Measurements from ENCODE around the gene FBN1. TPM values are rescaled to one million over a fixed set of nuclear protein-coding genes. Genes with fewer than 3 reads are reported as not detected.

FBN1 gene
- polyA plus RNA-seq, 6 donors from 2014 or later, result 0.03 TPM; not detected in 5

GRCh38 chr15:48395521-48396011 lies 249.9 kb downstream of the FBN1 start:
- Mint-ChIP-seq H3K9me3 (peaks cover 0 to 2% (median 0%) of the 10 kb centered on the region in 7 donors), H3K36me3 (no peaks in the 10 kb centered on the region), H3K27ac (no peak overlapping the region), H3K27me3 (peaks cover 6 to 11% (median 6%) of the 10 kb centered on the region in 3 donors), H3K4me1 (no peaks in the 10 kb centered on the region), H3K4me3 (no peak overlapping the region)
- no peak for DNase-seq
- ATAC-seq (ENCODE audit: low read depth in 2 of 2), result no peak

GRCh38 chr15:48394970-48395369 lies 250.5 kb downstream of the FBN1 start:
- H3K36me3 Mint-ChIP-seq, result no peaks in the 10 kb centered on the region
- H3K4me1 Mint-ChIP-seq, result no peaks in the 10 kb centered on the region
- no peak for DNase-seq
- no peak for ATAC-seq (ENCODE audit: low read depth in 2 of 2)
- no peak overlapping the region for H3K27ac Mint-ChIP-seq
- peaks cover 0 to 2% (median 0%) of the 10 kb centered on the region in 7 donors for H3K9me3 Mint-ChIP-seq
- H3K27me3 Mint-ChIP-seq, result peaks cover 6 to 11% (median 6%) of the 10 kb centered on the region in 3 donors
- no peak overlapping the region for H3K4me3 Mint-ChIP-seq

GRCh38 chr15:48393645-48394506 lies 251.6 kb downstream of the FBN1 start:
- peaks cover 4 to 11% (median 6%) of the 10 kb centered on the region in 3 donors for H3K27me3 Mint-ChIP-seq
- no peak overlapping the region for H3K4me3 Mint-ChIP-seq
- no peak overlapping the region for H3K27ac Mint-ChIP-seq
- ATAC-seq (ENCODE audit: low read depth in 2 of 2), result no peak
- H3K9me3 Mint-ChIP-seq, result peaks cover 0 to 2% (median 0%) of the 10 kb centered on the region in 7 donors
- H3K36me3 Mint-ChIP-seq, result no peaks in the 10 kb centered on the region
- H3K4me1 Mint-ChIP-seq, result no peaks in the 10 kb centered on the region
- no peak for DNase-seq

- Mint-ChIP-seq H3K27ac (no peak overlapping the region), H3K4me3 (no peak overlapping the region), H3K9me3 (no peaks in the 10 kb centered on the region), H3K36me3 (no peaks in the 10 kb centered on the region), H3K4me1 (no peaks in the 10 kb centered on the region), H3K27me3 (peaks cover 0 to 11% (median 0%) of the 10 kb centered on the region in 3 donors)
- ATAC-seq (ENCODE audit: low read depth in 2 of 2) (no peak), DNase-seq (no peak)
These were observed 253.2 kb downstream of the FBN1 start for GRCh38 chr15:48392356-48392755.

GRCh38 chr15:48391950-48392349 lies 253.6 kb downstream of the FBN1 start:
- DNase-seq (no peak), ATAC-seq (ENCODE audit: low read depth in 2 of 2) (no peak)
- Mint-ChIP-seq H3K27me3 (peaks cover 0 to 11% (median 0%) of the 10 kb centered on the region in 3 donors), H3K36me3 (no peaks in the 10 kb centered on the region), H3K4me3 (no peak overlapping the region), H3K9me3 (no peaks in the 10 kb centered on the region), H3K27ac (no peak overlapping the region), H3K4me1 (no peaks in the 10 kb centered on the region)

GRCh38 chr15:48389691-48390143 lies 255.8 kb downstream of the FBN1 start:
- Mint-ChIP-seq H3K36me3 (no peaks in the 10 kb centered on the region), H3K27me3 (peaks cover 0 to 11% (median 3%) of the 10 kb centered on the region in 3 donors), H3K4me3 (no peak overlapping the region), H3K27ac (no peak overlapping the region), H3K4me1 (no peaks in the 10 kb centered on the region), H3K9me3 (no peaks in the 10 kb centered on the region)
- ATAC-seq (ENCODE audit: low read depth in 2 of 2) (no peak), DNase-seq (no peak)

- Mint-ChIP-seq H3K4me3 (no peak overlapping the region), H3K4me1 (no peaks in the 10 kb centered on the region), H3K27ac (no peak overlapping the region), H3K36me3 (no peaks in the 10 kb centered on the region), H3K9me3 (no peaks in the 10 kb centered on the region), H3K27me3 (peaks cover 0 to 11% (median 3%) of the 10 kb centered on the region in 3 donors)
- DNase-seq (no peak), ATAC-seq (ENCODE audit: low read depth in 2 of 2) (no peak)
These were observed 256.6 kb downstream of the FBN1 start for GRCh38 chr15:48388910-48389309.

GRCh38 chr15:48388016-48388851 lies 257.3 kb downstream of the FBN1 start:
- H3K4me1 Mint-ChIP-seq, result no peaks in the 10 kb centered on the region
- no peak overlapping the region for H3K4me3 Mint-ChIP-seq
- H3K9me3 Mint-ChIP-seq, result no peaks in the 10 kb centered on the region
- ATAC-seq (ENCODE audit: low read depth in 2 of 2), result no peak
- no peak for DNase-seq
- H3K27me3 Mint-ChIP-seq, result peaks cover 0 to 11% (median 3%) of the 10 kb centered on the region in 3 donors
- no peaks in the 10 kb centered on the region for H3K36me3 Mint-ChIP-seq
- H3K27ac Mint-ChIP-seq, result no peak overlapping the region

GRCh38 chr15:48385031-48385830 lies 260.3 kb downstream of the FBN1 start:
- H3K27me3 Mint-ChIP-seq, result peaks cover 0 to 3% (median 0%) of the 10 kb centered on the region in 3 donors
- DNase-seq, result no peak
- no peak overlapping the region for H3K4me3 Mint-ChIP-seq
- no peaks in the 10 kb centered on the region for H3K9me3 Mint-ChIP-seq
- ATAC-seq (ENCODE audit: low read depth in 2 of 2), result no peak
- no peaks in the 10 kb centered on the region for H3K36me3 Mint-ChIP-seq
- H3K27ac Mint-ChIP-seq, result no peak overlapping the region
- no peaks in the 10 kb centered on the region for H3K4me1 Mint-ChIP-seq

GRCh38 chr15:48384616-48385015 lies 260.9 kb downstream of the FBN1 start:
- Mint-ChIP-seq H3K9me3 (no peaks in the 10 kb centered on the region), H3K4me1 (no peaks in the 10 kb centered on the region), H3K36me3 (no peaks in the 10 kb centered on the region), H3K27me3 (peaks cover 0 to 3% (median 0%) of the 10 kb centered on the region in 3 donors), H3K4me3 (no peak overlapping the region), H3K27ac (no peak overlapping the region)
- DNase-seq, result no peak
- no peak for ATAC-seq (ENCODE audit: low read depth in 2 of 2)

- Mint-ChIP-seq H3K27ac (no peak overlapping the region), H3K36me3 (no peaks in the 10 kb centered on the region), H3K4me1 (no peaks in the 10 kb centered on the region), H3K9me3 (peaks cover 0 to 1% (median 0%) of the 10 kb centered on the region in 7 donors), H3K4me3 (no peak overlapping the region), H3K27me3 (peaks cover 0 to 5% (median 3%) of the 10 kb centered on the region in 3 donors)
- no peak for ATAC-seq (ENCODE audit: low read depth in 2 of 2)
- DNase-seq, result no peak
These were observed 262.5 kb downstream of the FBN1 start for GRCh38 chr15:48383031-48383430.

- Mint-ChIP-seq H3K4me1 (no peaks in the 10 kb centered on the region), H3K27me3 (peaks cover 0 to 5% (median 3%) of the 10 kb centered on the region in 3 donors), H3K9me3 (peaks cover 0 to 10% (median 4%) of the 10 kb centered on the region in 7 donors), H3K36me3 (no peaks in the 10 kb centered on the region), H3K4me3 (no peak overlapping the region), H3K27ac (no peak overlapping the region)
- DNase-seq (no peak), ATAC-seq (ENCODE audit: low read depth in 2 of 2) (no peak)
These were observed 263.6 kb downstream of the FBN1 start for GRCh38 chr15:48381861-48382260.

- DNase-seq, result no peak
- Mint-ChIP-seq H3K9me3 (peaks cover 0 to 10% (median 5%) of the 10 kb centered on the region in 7 donors), H3K36me3 (no peaks in the 10 kb centered on the region), H3K4me3 (no peak overlapping the region), H3K27ac (no peak overlapping the region), H3K4me1 (no peaks in the 10 kb centered on the region), H3K27me3 (peaks cover 11 to 15% (median 12%) of the 10 kb centered on the region in 3 donors)
- no peak for ATAC-seq (ENCODE audit: low read depth in 2 of 2)
These were observed 265.3 kb downstream of the FBN1 start for GRCh38 chr15:48380198-48380597.

All from naive B cell (primary cell).